Natural killer cell (primary cell): ENCODE measurements around the gene BRF1. TPM values are rescaled to one million over a fixed set of nuclear protein-coding genes. Genes with fewer than 3 reads are reported as not detected.

Source experiments
- ATAC-seq, 3 donors: fragments of 150-1000 bp in 2 of 3; fragments of 200-7000 bp in 1 of 3; cut with Tn5 transposase; 1 replicate in 1 of 3; 2 replicates in 2 of 3; pipeline ENCODE4 v1.10.0; 2021; ENCODE audit warnings: mild to moderate bottlenecking in 2 of 3, moderate library complexity in 2 of 3
- DNase-seq, 2 donors: peaks; one replicate each; pipeline versions ENCODE4 v3.0.0 to v3.0.0-alpha.2; 2013 to 2021; ENCODE audit warnings: mixed read lengths in 1 of 2
- H3K27ac ChIP-seq: one replicate; pipeline ENCODE4 v1.5.1; 2013; ENCODE audit warnings: mild to moderate bottlenecking, low read length
- H3K27me3 ChIP-seq: one replicate; pipeline ENCODE4 v1.6.1; 2013; ENCODE audit warnings: low read length; ENCODE audit not compliant: control insufficient read depth, insufficient read depth
- H3K36me3 ChIP-seq: one replicate; pipeline ENCODE4 v1.6.1; 2013; ENCODE audit warnings: low read length; ENCODE audit not compliant: control insufficient read depth, insufficient read depth
- H3K4me1 ChIP-seq: one replicate; pipeline ENCODE4 v1.6.1; 2013; ENCODE audit warnings: low read length; ENCODE audit not compliant: control insufficient read depth, insufficient read depth
- H3K4me3 ChIP-seq: one replicate; pipeline ENCODE4 v1.5.1; 2013; ENCODE audit warnings: low read length
- H3K9me3 ChIP-seq: one replicate; pipeline ENCODE4 v1.6.1; 2013; ENCODE audit warnings: low read length; ENCODE audit not compliant: control insufficient read depth, insufficient read depth
- H3K27ac Mint-ChIP-seq, 2 donors: one replicate each; pipeline ENCODE4 v1.8.0; 2022; ENCODE audit warnings: mild to moderate bottlenecking in 2 of 2, mixed read lengths in 2 of 2, moderate library complexity in 1 of 2
- H3K27me3 Mint-ChIP-seq, 2 donors: one replicate each; pipeline ENCODE4 v1.8.0; 2022; ENCODE audit warnings: low read depth in 2 of 2, mixed read lengths in 2 of 2
- H3K36me3 Mint-ChIP-seq: one replicate; pipeline ENCODE4 v1.8.0; 2022; ENCODE audit warnings: mixed read lengths
- H3K4me1 Mint-ChIP-seq, 2 donors: one replicate each; pipeline ENCODE4 v1.8.0; 2022; ENCODE audit warnings: mixed read lengths in 2 of 2
- H3K4me3 Mint-ChIP-seq: one replicate; pipeline ENCODE4 v1.8.0; 2022; ENCODE audit warnings: mild to moderate bottlenecking, moderate library complexity, mixed read lengths
- H3K9me3 Mint-ChIP-seq, 2 donors: one replicate each; pipeline ENCODE4 v1.8.0; 2022; ENCODE audit warnings: mixed read lengths in 2 of 2
- WGBS: methylation state at CpG from one replicate; pipeline ENCODE4 v1.1.7; 2013; ENCODE audit warnings: missing lambda C conversion rate; ENCODE audit not compliant: insufficient coverage; 5-methylcytosine and 5-hydroxymethylcytosine counted together
- intact Hi-C: fragments of 100-400 bp; cut with micrococcal nuclease; formaldehyde crosslinking; loops from one replicate; pipeline ENCODE4 v1.14.2; 2022
- total RNA-seq, 4 donors: library from RNA; stranded (reverse); fragments of 120-200 nt in 1 of 4; gene quantifications; one replicate each; pipeline versions ENCODE4 v1.2.3 to v1.2.4, GENCODE V29; 2013 to 2022
- TF ChIP-seq, protein P1 (sequence below): fragments of 200-600 bp; IDR thresholded peaks from one replicate; pipeline ENCODE4 v1.8.0; 2022; ENCODE audit warnings: antibody characterized with exemption

Gene BRF1
- total RNA-seq, 3 donors from 2014 or later (not counting 1 experiment from before 2014, with no cell fraction given): 82.4 to 92.7 (median 87.4) TPM

DNA sequence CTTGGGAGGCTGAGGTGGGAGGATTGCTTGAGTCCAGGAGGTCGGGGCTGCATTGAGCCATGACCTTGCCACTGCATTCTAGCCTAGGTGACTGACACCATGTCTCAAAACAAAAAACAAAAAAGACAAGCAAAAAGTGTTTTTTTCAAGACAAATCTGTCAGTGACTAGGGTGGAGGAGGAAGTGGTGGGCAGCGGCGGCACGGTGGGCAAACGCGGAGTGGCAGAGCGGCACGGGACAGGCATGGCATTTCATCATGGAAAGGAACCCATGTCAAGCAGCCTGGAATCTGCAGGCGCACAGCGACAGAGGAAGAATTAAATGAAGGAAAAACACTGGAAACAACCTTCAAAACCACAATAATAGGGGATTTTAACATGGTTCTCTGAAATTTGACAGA, 56.5 kb downstream of the BRF1 start:
- 79% methylated on average over 8 of the region's 10 CpGs for whole genome bisulfite sequencing
- ATAC-seq: no peak
- H3K4me1 Mint-ChIP-seq: peaks cover 8 to 28% of the 10 kb centered on the region in 2 donors
- H3K9me3 Mint-ChIP-seq: no peaks in the 10 kb centered on the region
- H3K36me3 Mint-ChIP-seq: no peaks in the 10 kb centered on the region
- Histone ChIP-seq H3K36me3 (peaks cover 11% of the 10 kb centered on the region), H3K4me1 (peaks cover 16% of the 10 kb centered on the region), H3K27ac (no peak overlapping the region), H3K4me3 (no peak overlapping the region), H3K9me3 (no peaks in the 10 kb centered on the region), H3K27me3 (no peaks in the 10 kb centered on the region)
- no peak for DNase-seq
- no peak overlapping the region for H3K4me3 Mint-ChIP-seq
- intact Hi-C loops: no loop called here
- H3K27ac Mint-ChIP-seq: no peak overlapping the region
- H3K27me3 Mint-ChIP-seq: no peaks in the 10 kb centered on the region
- TF ChIP-seq, protein P1, sequence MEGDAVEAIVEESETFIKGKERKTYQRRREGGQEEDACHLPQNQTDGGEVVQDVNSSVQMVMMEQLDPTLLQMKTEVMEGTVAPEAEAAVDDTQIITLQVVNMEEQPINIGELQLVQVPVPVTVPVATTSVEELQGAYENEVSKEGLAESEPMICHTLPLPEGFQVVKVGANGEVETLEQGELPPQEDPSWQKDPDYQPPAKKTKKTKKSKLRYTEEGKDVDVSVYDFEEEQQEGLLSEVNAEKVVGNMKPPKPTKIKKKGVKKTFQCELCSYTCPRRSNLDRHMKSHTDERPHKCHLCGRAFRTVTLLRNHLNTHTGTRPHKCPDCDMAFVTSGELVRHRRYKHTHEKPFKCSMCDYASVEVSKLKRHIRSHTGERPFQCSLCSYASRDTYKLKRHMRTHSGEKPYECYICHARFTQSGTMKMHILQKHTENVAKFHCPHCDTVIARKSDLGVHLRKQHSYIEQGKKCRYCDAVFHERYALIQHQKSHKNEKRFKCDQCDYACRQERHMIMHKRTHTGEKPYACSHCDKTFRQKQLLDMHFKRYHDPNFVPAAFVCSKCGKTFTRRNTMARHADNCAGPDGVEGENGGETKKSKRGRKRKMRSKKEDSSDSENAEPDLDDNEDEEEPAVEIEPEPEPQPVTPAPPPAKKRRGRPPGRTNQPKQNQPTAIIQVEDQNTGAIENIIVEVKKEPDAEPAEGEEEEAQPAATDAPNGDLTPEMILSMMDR: no peak

- Mint-ChIP-seq H3K4me3 (no peak overlapping the region), H3K4me1 (peaks cover 8 to 13% of the 10 kb centered on the region in 2 donors), H3K27me3 (no peaks in the 10 kb centered on the region), H3K27ac (no peak overlapping the region), H3K9me3 (no peaks in the 10 kb centered on the region), H3K36me3 (no peaks in the 10 kb centered on the region)
- Histone ChIP-seq H3K27ac (no peak overlapping the region), H3K4me1 (no peaks in the 10 kb centered on the region), H3K4me3 (no peak overlapping the region), H3K9me3 (no peaks in the 10 kb centered on the region), H3K27me3 (no peaks in the 10 kb centered on the region), H3K36me3 (peaks cover 11% of the 10 kb centered on the region)
- WGBS: 97% methylated on average over 19 of the region's 19 CpGs
- ATAC-seq (no peak), DNase-seq (no peak)
- TF ChIP-seq, protein P1: no peak
- intact Hi-C loops: no loop called here
Observed at GRCh38 chr14:105241641-105242040, 59.2 kb downstream of the BRF1 start.

- no peak overlapping the region for H3K4me3 Mint-ChIP-seq
- no peaks in the 10 kb centered on the region for H3K36me3 Mint-ChIP-seq
- H3K4me1 Mint-ChIP-seq: peaks cover 6 to 13% of the 10 kb centered on the region in 2 donors
- intact Hi-C loops: no loop called here
- no peak overlapping the region for H3K27ac ChIP-seq
- WGBS: 96% methylated on average over 28 of the region's 31 CpGs
- H3K36me3 ChIP-seq: peaks cover 11% of the 10 kb centered on the region
- no peaks in the 10 kb centered on the region for H3K9me3 ChIP-seq
- no peaks in the 10 kb centered on the region for H3K27me3 ChIP-seq
- ATAC-seq (no peak), DNase-seq (no peak)
- TF ChIP-seq, protein P1: no peak
- H3K4me3 ChIP-seq: no peak overlapping the region
- no peaks in the 10 kb centered on the region for H3K9me3 Mint-ChIP-seq
- H3K27me3 Mint-ChIP-seq: no peaks in the 10 kb centered on the region
- no peak overlapping the region for H3K27ac Mint-ChIP-seq
- H3K4me1 ChIP-seq: no peaks in the 10 kb centered on the region
Observed at GRCh38 chr14:105240811-105241576, 59.8 kb downstream of the BRF1 start.
